ENCODE results near the gene DSG3. TPM values are rescaled to one million over a fixed set of nuclear protein-coding genes. Genes with fewer than 3 reads are reported as not detected.

The DSG3 gene
- total RNA-seq, 1 experiment from 2014 or later, result 0.04 TPM

GRCh38 chr18:31504455-31505147 lies 57.1 kb downstream of the DSG3 start:
- Histone ChIP-seq H2BK5ac (ENCODE audit: insufficient read length, low read length) (no peak overlapping the region), H2BK20ac (ENCODE audit: low read depth, low read length, poor library complexity, severe bottlenecking) (no peak overlapping the region), H3T11ph (ENCODE audit: low read length) (no peak overlapping the region)

More at GRCh38 chr18:31504455-31505147, 57.1 kb downstream of the DSG3 start:
- Histone ChIP-seq H2AFZ (ENCODE audit: low read length) (no peak overlapping the region), H3K4me2 (ENCODE audit: insufficient read depth, insufficient read length, low read length) (no peak overlapping the region), H3K9ac (ENCODE audit: extremely low read depth, insufficient read length, low read length) (no peak overlapping the region), H3K4ac (ENCODE audit: low read depth, low read length) (no peak overlapping the region), H2AK5ac (ENCODE audit: insufficient read length, low read length) (no peak overlapping the region), H3K23me2 (ENCODE audit: insufficient read length, low read depth, low read length, poor library complexity, severe bottlenecking) (no peaks in the 10 kb centered on the region), H3K79me2 (ENCODE audit: insufficient read depth, low read length) (peaks cover 36% of the 10 kb centered on the region; the same call in 1 of the 2 replicates), H2BK12ac (ENCODE audit: insufficient read length, low read depth, low read length) (no peak overlapping the region), H3K27me3 (ENCODE audit: insufficient read depth, low read length) (no peaks in the 10 kb centered on the region), H4K91ac (ENCODE audit: insufficient read length, low read depth, low read length) (no peak overlapping the region), H3K9me3 (ENCODE audit: control insufficient read depth, low read depth, low read length) (no peaks in the 10 kb centered on the region), H2BK120ac (ENCODE audit: low read depth, low read length, poor library complexity, severe bottlenecking) (no peak overlapping the region), H3K79me1 (ENCODE audit: insufficient read depth, low read depth, low read length, poor library complexity, severe bottlenecking) (peaks cover 7% of the 10 kb centered on the region), H3K14ac (ENCODE audit: insufficient read depth, low read length) (no peak overlapping the region), H4K20me1 (ENCODE audit: control insufficient read depth, insufficient read depth, insufficient read length) (no peaks in the 10 kb centered on the region), H3K18ac (ENCODE audit: insufficient read length, low read depth, low read length) (no peak overlapping the region), H2BK15ac (ENCODE audit: low read depth, low read length) (no peak overlapping the region), H3K23ac (ENCODE audit: insufficient read length, low read depth, low read length) (no peak overlapping the region), H3K27ac (ENCODE audit: insufficient read length, low read depth, low read length) (no peak overlapping the region), H4K8ac (replicated peaks; ENCODE audit: insufficient read length, low read depth, low read length) (no peak overlapping the region), H3K4me1 (ENCODE audit: insufficient read depth, low read length) (peaks cover 3% of the 10 kb centered on the region; the same call in 1 of the 2 replicates), H4K5ac (ENCODE audit: insufficient read length, low read depth, low read length) (no peak overlapping the region), H3K56ac (ENCODE audit: insufficient read length, low read depth, low read length) (no peak overlapping the region)
- no peak for DNase-seq
- Mint-ChIP-seq H3K9me3 (peaks cover 5 to 9% of the 10 kb centered on the region in 2 experiments), H3K36me3 (ENCODE audit: insufficient read depth in 1 of 3, low read depth in 3 of 3) (peaks cover 11 to 20% (median 13%) of the 10 kb centered on the region in 3 experiments), H3K27me3 (ENCODE audit: low read depth) (no peaks in the 10 kb centered on the region), H3K4me3 (no peak overlapping the region), H3K27ac (no peak overlapping the region), H3K4me1 (peaks cover 12 to 17% of the 10 kb centered on the region in 2 experiments)
- TF ChIP-seq CTCF (conservative IDR thresholded peaks at IDR 0.05), result no peak
- no CpG with 5 or more reads among the region's 10 CpGs for WGBS (ENCODE audit: extremely low coverage, insufficient read length, low lambda C conversion rate)
